ENCODE results near the gene AK9.
"Not testable (repeated sequence)": the region's sequence is repeated elsewhere in the genome, so short reads cannot be mapped to it uniquely, and the experiment has no call there.

Gene AK9

GRCh38 chr6:109717971-109718370 is 27.0 kb upstream of the AK9 start:
- Mint-ChIP-seq H3K9me3 (peaks cover under 1% of the 10 kb centered on the region), H3K36me3 (ENCODE audit: low read depth) (peaks cover 6% of the 10 kb centered on the region), H3K4me3 (no peak overlapping the region), H3K4me1 (no peaks in the 10 kb centered on the region), H3K27ac (no peak overlapping the region), H3K27me3 (ENCODE audit: low read depth, poor library complexity) (no peaks in the 10 kb centered on the region)
- DNase-seq = no peak
- no peak for TF ChIP-seq CTCF (IDR thresholded peaks at IDR 0.05)

- Mint-ChIP-seq H3K9me3 (peaks cover 20% of the 10 kb centered on the region), H3K36me3 (ENCODE audit: low read depth) (peaks cover 9% of the 10 kb centered on the region), H3K4me3 (no peak overlapping the region), H3K27me3 (ENCODE audit: low read depth, poor library complexity) (peaks cover 3% of the 10 kb centered on the region), H3K27ac (no peak overlapping the region), H3K4me1 (no peaks in the 10 kb centered on the region)
- no peak for TF ChIP-seq CTCF (IDR thresholded peaks at IDR 0.05)
- DNase-seq = no peak
Measured at GRCh38 chr6:109715616-109716015, 24.6 kb upstream of the AK9 start.

GRCh38 chr6:109714611-109715010 is 23.6 kb upstream of the AK9 start:
- Mint-ChIP-seq H3K4me1 (no peaks in the 10 kb centered on the region), H3K4me3 (no peak overlapping the region), H3K27ac (no peak overlapping the region), H3K36me3 (ENCODE audit: low read depth) (peaks cover 16% of the 10 kb centered on the region), H3K27me3 (ENCODE audit: low read depth, poor library complexity) (peaks cover 4% of the 10 kb centered on the region), H3K9me3 (peaks cover 30% of the 10 kb centered on the region)
- no peak for DNase-seq
- no peak for TF ChIP-seq CTCF (IDR thresholded peaks at IDR 0.05)

GRCh38 chr6:109714166-109714565 is 23.2 kb upstream of the AK9 start:
- Mint-ChIP-seq H3K9me3 (peaks cover 35% of the 10 kb centered on the region), H3K27ac (no peak overlapping the region), H3K4me3 (no peak overlapping the region), H3K4me1 (no peaks in the 10 kb centered on the region), H3K27me3 (ENCODE audit: low read depth, poor library complexity) (peaks cover 5% of the 10 kb centered on the region), H3K36me3 (ENCODE audit: low read depth) (peaks cover 19% of the 10 kb centered on the region)
- no peak for TF ChIP-seq CTCF (IDR thresholded peaks at IDR 0.05)
- no peak for DNase-seq

GRCh38 chr6:109713097-109713496 is 22.1 kb upstream of the AK9 start:
- Mint-ChIP-seq H3K27me3 (ENCODE audit: low read depth, poor library complexity) (peaks cover 5% of the 10 kb centered on the region), H3K36me3 (ENCODE audit: low read depth) (peaks cover 19% of the 10 kb centered on the region), H3K4me3 (no peak overlapping the region), H3K9me3 (peaks cover 44% of the 10 kb centered on the region), H3K4me1 (no peaks in the 10 kb centered on the region), H3K27ac (no peak overlapping the region)
- DNase-seq = no peak
- no peak for TF ChIP-seq CTCF (IDR thresholded peaks at IDR 0.05)

- not testable (repeated sequence) for H3K27me3 Mint-ChIP-seq (ENCODE audit: low read depth, poor library complexity); H3K27ac Mint-ChIP-seq; H3K4me3 Mint-ChIP-seq; H3K4me1 Mint-ChIP-seq; DNase-seq
- peaks cover 44% of the 10 kb centered on the region for H3K9me3 Mint-ChIP-seq
- peaks cover 19% of the 10 kb centered on the region for H3K36me3 Mint-ChIP-seq (ENCODE audit: low read depth)
Measured at GRCh38 chr6:109708099-109708498, 17.1 kb upstream of the AK9 start.
